Stimulated activated CD8-positive, alpha-beta memory T cell treated with anti-CD3 and anti-CD28 coated beads, Interleukin-7, amount 100 ng/mL, for 4 hours (primary cell): ENCODE data around the gene CHST11.

Source experiments
- DNase-seq, 2 donors: peaks; one replicate each; pipeline ENCODE4 v3.0.0-alpha.2; 2020; ENCODE audit warnings: low read depth in 2 of 2

Gene CHST11

DNA sequence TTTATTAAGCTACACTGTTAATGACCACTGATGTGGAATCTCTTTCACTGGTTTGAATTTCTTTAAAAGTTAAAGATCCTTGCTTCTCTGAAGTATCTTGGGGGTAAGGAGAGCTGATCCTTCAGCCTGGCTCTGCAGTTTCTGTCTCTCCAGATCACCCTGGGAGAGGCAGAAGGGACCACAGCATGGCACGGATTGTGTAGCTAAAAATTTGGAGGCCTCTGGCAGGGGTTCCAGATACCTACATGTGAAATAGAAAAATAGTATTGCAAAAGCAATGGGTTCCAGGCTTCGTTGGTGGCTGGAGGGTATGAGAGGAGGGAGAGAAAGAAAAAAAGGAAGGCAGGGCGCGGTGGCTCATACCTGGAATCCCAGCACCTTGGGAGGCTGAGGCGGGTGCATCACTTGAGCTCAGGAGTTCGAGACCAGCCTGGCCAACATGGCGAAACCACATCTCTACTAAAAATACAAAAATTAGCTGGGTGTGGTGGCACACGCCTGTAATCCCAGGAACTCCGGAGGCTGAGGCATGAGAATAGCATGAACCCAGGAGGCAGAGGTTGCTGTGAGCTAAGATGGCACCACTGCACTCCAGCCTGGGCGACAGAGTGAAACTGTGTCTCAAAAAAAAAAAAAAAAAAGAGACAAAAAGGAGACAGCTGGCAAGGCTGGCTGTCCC lies 3.4 kb downstream of the CHST11 start:
- no peak for DNase-seq

DNA sequence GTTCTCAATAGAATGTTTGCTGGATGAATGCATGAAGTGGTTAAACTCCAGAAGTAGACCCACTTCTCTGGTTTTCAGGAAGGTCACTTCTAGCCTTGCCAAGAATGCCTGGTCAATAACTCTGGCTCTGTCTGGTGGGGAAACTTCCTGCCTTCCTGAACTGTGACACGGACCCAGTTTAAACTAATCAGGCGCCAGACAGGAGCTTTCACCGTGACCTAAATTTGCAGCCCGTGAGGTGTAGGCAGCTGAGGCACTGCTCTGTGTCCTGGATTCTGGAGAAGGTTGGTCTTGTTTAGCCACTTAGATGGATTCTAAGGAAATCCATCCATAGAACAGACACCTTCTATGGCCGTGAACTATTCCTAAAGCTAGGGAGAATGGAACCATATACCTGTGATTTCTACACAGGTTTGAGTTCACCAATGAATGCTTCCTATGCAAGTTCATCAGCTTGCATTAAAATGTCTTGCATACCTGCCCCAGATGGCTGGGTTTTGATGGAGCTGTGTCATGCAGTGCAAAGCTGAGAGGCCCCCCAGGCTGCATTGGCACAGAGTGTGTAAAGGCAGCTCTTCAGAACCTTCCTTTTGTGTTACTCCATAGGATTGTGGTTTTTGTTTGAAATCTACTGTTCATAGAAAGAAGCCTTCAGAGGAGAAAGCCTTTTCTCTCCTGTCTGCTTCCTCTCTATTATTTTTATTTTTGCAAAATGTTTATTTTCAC lies 4.4 kb downstream of the CHST11 start:
- DNase-seq, result no peak

DNA sequence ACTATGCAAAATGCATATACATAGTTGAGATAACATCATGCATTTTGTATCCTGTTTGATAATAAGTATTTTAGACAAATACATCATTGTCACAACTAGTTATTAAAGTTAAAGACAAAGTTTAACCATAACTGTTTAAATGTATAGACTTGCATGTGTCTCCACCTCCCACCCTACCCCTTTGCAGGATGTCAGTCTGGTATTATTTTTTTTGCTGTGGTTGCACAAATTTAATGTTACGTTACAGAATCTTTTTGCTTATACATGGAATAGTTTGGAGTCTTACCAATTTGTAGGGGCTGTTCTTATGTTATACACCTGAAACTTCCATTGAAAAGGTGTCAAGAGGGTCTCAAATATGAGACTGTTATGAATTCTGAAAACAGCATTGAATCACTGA lies 5.6 kb downstream of the CHST11 start:
- no peak for DNase-seq

DNA sequence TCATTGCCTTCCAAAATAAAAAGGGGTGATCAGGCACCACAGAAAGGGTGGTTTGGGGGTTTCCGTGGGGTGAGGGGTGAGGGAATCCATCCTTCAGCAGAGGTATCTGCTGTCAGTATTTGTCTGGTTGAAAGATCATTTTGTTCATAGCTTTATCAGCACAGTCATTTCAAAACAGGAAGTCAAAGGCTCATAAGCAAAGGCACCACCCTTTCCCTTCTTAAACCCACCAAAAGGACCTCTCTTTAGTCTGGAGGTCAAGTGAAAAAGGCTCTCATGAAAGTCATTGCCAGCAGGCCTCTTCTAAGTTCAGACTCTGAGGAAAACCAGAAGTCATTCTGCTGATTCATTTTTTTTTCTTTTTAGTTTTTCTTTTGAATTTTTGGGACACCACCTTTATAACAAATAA lies 6.2 kb downstream of the CHST11 start:
- DNase-seq, result no peak

DNA sequence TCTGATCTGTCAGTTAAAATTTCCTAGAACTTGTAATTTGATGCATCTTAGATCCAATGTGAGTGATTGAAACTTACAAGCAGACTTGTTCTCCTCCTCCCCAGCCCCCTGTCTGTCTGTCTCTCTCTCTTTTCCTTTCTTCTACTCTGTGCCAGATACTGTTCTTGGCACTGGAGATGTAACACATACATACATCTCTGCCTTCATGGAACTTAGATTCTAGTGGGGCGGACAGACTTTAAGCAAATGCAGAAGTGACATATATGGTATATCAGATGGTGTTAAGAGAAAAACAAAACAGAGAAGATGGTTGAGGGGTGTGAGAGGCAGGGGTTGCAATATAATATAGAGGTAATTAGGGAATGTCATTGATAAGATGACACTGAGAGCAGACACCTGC lies 6.6 kb downstream of the CHST11 start:
- no peak for DNase-seq

DNA sequence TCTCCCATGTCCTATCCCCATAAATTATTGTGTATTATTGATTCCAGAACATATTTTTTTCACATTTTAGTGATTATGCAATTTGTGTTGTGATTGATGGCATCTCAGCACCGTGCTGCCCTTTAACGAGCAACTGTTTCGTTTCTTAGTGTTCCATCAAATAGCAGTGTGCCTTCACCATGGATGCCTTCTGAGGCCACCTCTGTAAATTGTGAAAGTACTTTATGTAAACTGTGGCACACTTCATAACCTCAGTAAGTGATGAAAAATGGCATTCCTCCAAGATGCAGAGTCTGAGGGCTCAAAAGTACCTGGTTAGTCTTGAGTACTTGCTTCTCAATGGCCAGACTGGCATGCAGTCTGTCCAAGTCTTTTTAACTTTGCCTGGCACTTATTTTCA lies 8.2 kb downstream of the CHST11 start:
- no peak for DNase-seq

DNA sequence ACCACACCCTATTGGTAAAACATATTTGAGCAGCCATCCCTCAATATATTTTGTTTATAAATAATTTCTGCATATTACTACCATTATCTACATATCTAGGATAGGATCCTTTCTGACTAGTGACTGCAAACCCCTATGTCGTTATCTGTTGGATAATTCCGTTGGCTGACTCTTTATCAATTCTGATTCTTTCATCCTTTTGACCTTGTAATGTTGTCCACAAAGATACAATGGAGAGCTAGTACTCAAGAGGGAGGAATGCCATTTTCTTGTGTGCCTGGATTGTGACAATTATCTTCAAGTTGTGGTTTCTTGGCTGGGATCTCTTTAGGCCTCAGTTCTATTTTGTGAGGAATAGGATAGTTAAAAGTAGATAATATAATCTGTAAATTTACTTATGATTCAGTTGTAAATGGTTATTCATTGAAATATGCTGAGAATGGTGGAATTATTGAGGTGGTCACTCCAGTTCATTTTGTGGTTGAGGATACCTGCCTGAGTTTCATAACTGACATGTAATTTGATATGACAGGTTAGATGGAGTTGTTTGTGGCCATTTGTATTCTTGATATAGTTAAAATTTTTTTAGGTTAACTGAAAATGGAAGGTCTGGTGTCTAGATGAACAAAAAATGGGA lies 10.1 kb downstream of the CHST11 start:
- no peak for DNase-seq

DNA sequence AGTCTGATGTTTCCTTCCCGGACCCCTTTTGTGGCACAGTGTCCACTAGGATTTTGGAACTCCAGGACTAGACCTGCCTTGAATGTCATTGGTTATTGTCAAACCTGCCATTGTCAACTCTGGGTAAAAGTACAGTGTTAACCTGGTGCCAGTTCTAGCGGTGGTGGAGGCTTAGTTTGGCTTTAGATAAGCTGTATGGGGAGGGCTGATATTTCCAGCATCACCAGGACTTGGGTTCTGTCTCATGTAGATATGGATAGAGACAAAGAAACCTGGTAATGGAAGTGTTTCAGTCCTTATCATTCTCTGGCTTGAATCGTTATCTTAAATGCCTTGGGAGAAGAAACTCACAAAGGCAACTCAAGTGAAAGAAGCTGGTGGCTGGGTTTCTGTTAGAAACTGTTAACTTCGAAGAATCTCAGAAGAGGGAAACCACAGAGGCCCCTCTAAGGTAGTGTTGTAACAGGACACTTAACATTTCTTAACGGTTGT lies 10.6 kb downstream of the CHST11 start:
- no peak for DNase-seq

DNA sequence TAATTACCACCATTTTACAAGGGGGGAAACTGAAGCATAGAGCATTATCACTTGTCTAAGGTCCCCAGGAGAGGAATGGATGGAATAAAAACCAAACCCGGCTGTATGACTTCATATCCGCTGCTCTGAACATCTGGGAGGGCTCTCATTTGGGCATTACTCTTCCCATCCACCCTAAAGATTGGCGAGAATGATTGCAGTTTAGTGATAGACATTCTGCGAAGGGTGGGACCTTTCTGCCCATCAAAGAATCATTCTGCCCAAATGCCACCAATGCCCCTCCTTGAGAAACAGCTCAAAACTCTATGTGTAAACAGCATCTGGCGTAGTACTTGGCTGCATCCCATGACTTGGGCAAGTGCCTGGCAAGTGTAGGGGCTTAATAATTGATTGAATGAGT lies 11.6 kb downstream of the CHST11 start:
- DNase-seq, result no peak

DNA sequence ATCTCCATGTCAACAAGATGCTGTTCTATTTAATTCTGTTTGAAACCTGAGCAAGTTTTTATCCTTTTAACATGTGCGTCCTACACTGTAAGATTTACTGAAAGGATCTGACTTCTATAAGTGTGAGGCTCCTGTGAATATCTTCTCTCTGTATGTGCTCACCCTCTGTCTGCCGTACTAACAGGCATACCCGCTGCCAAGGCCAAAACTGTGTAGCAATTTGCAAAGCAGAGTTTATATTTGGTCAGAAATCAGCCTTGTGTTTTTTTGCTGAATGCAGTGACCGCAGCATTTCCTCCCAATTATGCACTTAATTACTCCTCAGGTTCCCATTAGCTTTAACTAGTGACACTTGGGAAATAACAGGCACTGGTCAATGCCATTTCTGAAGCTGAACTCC lies 12.3 kb downstream of the CHST11 start:
- DNase-seq, result no peak

DNA sequence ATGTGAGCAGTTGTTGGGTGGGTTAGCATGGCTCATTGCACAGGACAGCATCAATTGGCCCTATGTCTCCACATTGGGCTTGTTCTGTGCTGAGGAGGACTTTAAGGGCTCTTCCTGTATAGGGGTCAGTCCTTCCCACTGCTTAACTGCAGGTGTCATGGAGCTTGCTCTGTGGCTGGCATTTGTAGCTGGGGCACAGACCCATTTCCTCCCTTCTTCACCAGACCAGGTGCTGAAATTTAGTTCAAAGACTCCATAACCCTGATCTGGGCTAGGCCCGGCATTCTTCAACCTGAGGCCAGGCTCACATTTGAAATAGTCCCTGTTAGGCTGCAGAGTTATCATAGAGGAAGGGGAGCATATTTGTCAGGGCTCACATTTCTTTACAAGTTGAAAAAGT lies 12.8 kb downstream of the CHST11 start:
- no peak for DNase-seq

DNA sequence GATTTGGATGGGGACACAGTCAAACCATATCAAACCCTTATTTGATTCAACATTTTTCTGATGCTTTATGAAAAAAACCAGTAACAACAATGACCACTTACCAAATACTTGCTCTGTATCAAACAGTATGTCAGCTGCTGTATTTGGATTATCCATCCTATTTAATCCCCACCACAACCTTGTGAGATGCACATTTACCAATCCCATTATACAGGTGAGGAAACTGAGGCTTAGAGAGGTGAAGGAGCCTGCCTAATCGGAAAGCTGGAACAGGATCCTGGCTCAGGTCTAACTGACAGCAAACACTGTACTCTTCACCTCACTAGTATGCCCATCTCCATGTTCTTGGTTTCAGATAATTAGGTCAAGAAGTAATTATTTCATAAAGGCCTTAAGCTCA lies 13.8 kb downstream of the CHST11 start:
- DNase-seq, result no peak

DNA sequence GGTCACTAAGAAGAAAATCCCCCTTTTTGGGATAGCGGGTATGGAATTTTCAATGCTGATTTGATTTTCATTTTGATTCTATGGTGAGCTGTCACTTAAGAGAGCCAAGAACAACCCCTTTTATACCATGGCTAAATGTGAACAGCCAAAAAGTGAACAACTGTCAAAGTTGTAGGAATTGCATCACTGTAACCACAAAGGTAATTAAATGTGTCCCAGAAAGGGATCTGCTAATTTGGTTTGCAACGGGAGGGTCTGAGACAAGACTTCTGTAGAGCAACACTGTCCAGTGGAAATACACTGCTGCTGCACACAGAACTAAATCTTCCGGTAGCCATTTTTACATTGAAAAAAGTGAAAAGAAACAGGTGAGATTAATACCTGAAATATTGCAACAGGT lies 14.6 kb downstream of the CHST11 start:
- DNase-seq, result no peak

DNA sequence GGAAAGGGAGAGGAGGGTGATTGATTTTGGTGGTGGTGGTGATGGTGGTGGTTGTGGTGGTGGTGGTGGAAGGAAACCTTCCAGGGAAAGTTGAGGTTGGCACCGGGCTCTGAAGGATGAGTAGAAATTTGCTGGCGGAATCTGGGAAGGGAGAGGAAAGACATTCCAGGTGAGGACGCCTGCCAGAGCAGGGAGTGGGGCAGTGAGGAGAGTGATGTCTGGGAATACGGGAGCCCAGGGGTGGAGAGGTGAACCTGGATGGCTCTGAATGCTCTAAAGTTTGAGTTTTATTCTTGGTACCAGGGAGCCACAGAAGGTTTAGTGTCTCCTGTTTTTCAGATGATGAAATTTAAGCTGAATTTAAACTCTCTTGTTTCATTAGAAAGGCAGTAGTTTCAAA lies 16.0 kb downstream of the CHST11 start:
- DNase-seq, result no peak

DNA sequence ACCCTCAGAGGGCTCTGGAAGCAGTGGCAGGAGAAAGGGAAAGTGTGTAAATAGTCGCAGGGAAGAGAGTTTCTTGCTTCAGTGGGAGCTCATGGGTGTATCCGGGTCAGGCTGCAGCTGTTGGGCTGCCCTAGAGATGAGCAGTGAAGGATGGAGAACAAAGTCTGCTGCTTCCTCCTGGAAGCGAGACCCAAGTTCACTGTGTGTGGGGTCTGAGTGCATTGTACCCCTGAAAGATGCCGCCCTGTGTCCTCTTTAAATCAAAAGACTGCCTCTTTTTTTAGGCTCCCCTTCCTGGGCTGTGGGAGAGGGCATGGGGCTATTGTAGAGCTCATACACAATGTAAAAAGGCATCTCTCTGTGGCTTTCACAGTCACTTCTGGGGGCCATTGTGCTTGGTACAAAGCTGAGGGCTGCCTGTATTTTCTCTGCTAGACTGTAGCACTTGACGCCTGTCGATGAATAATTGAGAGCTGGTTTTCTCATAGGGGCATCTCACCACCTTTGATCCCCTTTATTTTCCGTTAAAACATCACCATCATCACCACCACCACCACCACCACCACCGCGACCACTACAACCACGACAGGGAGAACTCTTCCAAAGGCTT lies 16.7 kb downstream of the CHST11 start:
- no peak for DNase-seq

DNA sequence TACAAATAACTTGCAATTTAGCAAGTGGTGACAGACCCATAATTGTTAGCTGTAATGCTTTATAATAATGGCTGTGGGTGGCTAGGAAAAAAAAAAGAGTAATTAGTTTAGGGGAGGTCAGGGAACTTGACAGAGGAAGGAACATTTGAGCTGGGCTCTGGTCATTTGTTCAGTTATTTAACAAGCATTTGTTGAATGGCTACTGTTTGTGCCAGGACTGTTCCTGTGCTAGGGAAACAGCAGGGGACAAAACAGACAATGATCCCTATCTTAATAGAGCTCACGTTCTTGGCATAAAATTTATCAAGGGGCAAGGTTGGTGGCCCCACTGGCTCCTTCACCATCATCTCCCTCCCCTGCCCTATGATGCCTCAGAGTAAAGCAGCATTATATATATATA lies 18.5 kb downstream of the CHST11 start:
- DNase-seq, result no peak

DNA sequence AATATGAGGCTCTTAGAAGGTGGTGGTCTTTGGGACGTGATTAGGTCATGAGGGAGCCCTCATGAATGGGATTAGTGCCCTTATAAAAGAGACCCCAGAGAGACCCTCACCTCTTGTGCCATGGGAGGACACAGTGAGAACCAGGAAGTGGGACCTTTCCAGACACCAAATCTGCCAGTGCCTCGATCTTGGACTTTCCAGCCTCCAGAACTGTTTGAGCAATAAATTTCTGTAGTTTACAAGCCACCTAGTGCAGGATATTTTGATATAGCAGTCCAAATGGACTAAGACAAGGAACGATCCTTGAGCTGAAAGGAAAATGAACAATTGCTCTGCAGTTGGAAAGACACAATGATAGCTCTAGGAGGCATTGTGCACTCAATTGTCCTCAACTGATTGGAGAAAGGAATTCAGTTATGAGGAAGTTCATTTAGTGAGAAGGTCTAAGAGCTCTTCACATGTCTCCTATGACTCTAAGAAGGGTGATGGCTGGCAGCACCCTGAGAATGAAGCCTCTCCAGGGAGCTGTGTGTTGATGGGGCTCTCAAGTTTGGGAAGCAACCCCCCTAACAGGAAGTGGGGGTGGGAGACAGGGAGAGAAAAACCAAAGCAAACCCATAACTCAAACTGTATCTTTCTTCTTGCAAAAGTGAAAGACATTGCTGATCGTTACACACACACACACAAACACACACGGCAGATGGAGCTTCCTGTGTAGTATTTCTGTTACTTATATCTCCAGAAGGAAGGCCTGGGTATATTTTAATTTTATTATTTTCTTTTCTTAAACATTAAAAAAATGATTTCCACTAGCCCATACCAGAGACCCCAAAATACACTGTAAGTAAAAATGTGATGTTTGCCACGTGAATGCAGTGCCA lies 21.0 kb downstream of the CHST11 start:
- DNase-seq, result no peak

DNA sequence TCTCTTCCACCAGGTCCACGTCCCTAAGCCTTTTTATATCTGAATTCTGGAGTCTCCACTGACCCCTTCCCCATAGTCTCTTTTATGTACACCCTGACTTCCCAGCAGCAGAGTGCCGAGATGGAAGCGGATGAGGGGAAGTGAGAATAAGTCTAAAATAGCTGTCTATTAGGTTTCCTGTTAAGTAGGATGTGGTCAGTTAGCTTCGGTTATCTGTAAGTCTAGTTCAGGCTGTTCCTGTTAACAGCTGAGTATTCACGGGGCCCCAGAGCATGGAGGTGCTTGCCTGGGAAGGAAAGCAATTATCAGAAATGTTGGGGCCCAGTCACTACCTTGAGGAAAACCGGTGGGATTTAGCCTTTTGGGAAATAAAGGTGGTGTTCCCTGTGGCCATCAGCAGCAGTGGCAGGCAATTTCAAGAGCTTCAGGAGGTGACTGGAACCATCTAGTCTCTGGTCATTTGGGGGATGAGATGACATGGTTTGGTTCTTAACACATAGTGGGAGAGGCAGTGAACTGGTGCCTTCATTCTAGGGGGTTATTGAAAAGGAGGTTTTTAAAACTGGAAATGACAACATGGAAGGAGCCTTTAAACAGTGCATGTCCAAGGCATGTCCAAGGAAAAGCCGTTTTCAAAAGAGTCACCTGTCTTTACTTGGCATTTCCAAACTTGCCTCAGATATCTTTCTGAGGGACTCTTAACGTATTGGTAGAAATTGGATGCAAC lies 21.8 kb downstream of the CHST11 start:
- DNase-seq, result no peak

DNA sequence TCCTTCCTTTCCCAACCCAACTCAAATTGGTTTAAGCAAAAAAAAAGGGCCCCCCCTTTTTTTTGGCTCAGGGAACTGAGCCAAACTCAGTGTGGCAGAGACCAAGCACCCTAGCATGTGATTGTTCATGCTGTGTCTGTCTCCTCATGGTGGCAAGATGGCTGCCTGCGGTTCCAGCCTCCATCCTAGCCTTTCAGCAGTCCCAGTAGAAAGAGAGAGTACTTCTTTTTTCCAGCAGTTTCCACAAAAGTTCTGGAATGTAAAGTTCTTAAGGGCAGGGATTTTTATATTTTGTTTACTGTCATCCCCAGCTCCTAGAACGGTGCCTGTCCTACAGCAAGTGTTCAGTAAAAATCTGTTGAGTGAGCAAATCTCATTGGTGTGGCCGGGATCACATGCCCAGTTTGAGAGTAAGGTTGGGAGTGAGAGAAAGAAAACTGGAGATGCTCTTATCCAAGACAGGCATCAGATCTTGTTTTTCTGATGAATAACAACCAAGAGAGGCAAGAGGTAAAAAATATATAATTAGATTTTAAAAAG lies 22.4 kb downstream of the CHST11 start:
- no peak for DNase-seq

DNA sequence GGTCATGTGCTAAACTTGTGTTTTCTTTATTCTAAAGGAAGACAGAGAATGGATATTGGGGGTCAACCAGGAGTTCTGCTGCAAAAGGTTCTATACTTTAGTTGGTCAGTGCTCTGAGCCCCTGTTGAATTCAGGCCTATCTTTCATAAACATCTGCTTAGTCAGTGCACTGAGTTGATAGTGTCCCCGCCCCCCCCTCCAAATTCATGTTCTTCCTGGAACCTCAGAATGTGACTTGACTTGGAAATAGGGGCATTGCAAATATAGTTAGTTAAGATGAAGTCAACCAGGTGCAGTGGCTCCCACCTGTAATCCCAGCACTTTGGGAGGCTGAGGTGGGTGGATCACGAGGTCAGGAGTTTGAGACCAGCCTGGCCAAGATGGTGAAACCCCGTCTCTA lies 23.3 kb downstream of the CHST11 start:
- no peak for DNase-seq
